ENCODE measurements around the gene RAB3IL1. TPM values are rescaled to one million over a fixed set of nuclear protein-coding genes. Genes with fewer than 3 reads are reported as not detected.

RAB3IL1 gene
- total RNA-seq, 2 experiments from 2014 or later = not detected

- Mint-ChIP-seq H3K4me3 (no peak overlapping the region), H3K27ac (no peak overlapping the region), H3K36me3 (ENCODE audit: low read depth) (no peaks in the 10 kb centered on the region), H3K4me1 (ENCODE audit: low read depth) (peaks cover 2% of the 10 kb centered on the region), H3K9me3 (no peaks in the 10 kb centered on the region), H3K27me3 (no peaks in the 10 kb centered on the region)
- intact Hi-C loops (cut with micrococcal nuclease) = no loop called here
- DNase-seq (no peak), ATAC-seq (no peak)
- ChIA-PET CTCF (interaction anchor here (1.0 to 3.2 kb wide), 4 partner anchors 14 to 207 kb away, joined by 3 to 11 read pairs (median 6); no protein-coding TSS in a partner anchor), POLR2A (no interaction called here)
- no peak for TF ChIP-seq CTCF (IDR thresholded peaks at IDR 0.05)
Observed at GRCh38 chr11:61874853-61875252, 42.5 kb downstream of the RAB3IL1 start.

- H3K9me3 Mint-ChIP-seq = no peaks in the 10 kb centered on the region
- intact Hi-C loops (cut with micrococcal nuclease) = no loop called here
- ChIA-PET CTCF (interaction anchor here (1.0 to 4.3 kb wide), 5 partner anchors 14 to 234 kb away, joined by 3 to 37 read pairs (median 9); no protein-coding TSS in a partner anchor), POLR2A (interaction anchor here (0.6 kb wide), 1 partner anchor 602 kb away, joined by 3 read pairs; no protein-coding TSS in a partner anchor)
- TF ChIP-seq CTCF (IDR thresholded peaks at IDR 0.05) = no peak
- no peak overlapping the region for H3K27ac Mint-ChIP-seq
- no peak for ATAC-seq
- H3K36me3 Mint-ChIP-seq (ENCODE audit: low read depth) = no peaks in the 10 kb centered on the region
- peaks cover 2% of the 10 kb centered on the region for H3K4me1 Mint-ChIP-seq (ENCODE audit: low read depth)
- no peaks in the 10 kb centered on the region for H3K27me3 Mint-ChIP-seq
- no peak for DNase-seq
- H3K4me3 Mint-ChIP-seq = no peak overlapping the region
Observed at GRCh38 chr11:61874377-61874809, 43.0 kb downstream of the RAB3IL1 start.

- Mint-ChIP-seq H3K4me3 (no peak overlapping the region), H3K36me3 (ENCODE audit: low read depth) (no peaks in the 10 kb centered on the region)
Observed at GRCh38 chr11:61873588-61874376, 43.6 kb downstream of the RAB3IL1 start.

GRCh38 chr11:61872935-61873565 is 44.3 kb downstream of the RAB3IL1 start:
- POLR2A ChIA-PET = no interaction called here
- CTCF ChIA-PET = interaction anchor here (1.0 to 4.6 kb wide), 4 partner anchors 25 to 236 kb away, joined by 3 to 51 read pairs (median 20); no protein-coding TSS in a partner anchor
- Mint-ChIP-seq H3K36me3 (ENCODE audit: low read depth) (no peaks in the 10 kb centered on the region), H3K9me3 (no peaks in the 10 kb centered on the region), H3K27ac (no peak overlapping the region), H3K4me3 (no peak overlapping the region), H3K27me3 (no peaks in the 10 kb centered on the region), H3K4me1 (ENCODE audit: low read depth) (peaks cover 2% of the 10 kb centered on the region)
- TF ChIP-seq CTCF (IDR thresholded peaks at IDR 0.05) = no peak
- intact Hi-C loops (cut with micrococcal nuclease) = no loop called here
- DNase-seq = no peak
- no peak for ATAC-seq

More at GRCh38 chr11:61873588-61874376, 43.6 kb downstream of the RAB3IL1 start:
- no peaks in the 10 kb centered on the region for H3K9me3 Mint-ChIP-seq
- ChIA-PET CTCF (interaction anchor here (1.0 to 4.3 kb wide), 4 partner anchors 25 to 235 kb away, joined by 3 to 37 read pairs (median 6); no protein-coding TSS in a partner anchor), POLR2A (interaction anchor here (0.6 kb wide), 1 partner anchor 602 kb away, joined by 3 read pairs; no protein-coding TSS in a partner anchor)
- ATAC-seq = no peak
- H3K27ac Mint-ChIP-seq = no peak overlapping the region
- DNase-seq = no peak
- TF ChIP-seq CTCF (IDR thresholded peaks at IDR 0.05) = no peak
- H3K27me3 Mint-ChIP-seq = no peaks in the 10 kb centered on the region
- intact Hi-C loops (cut with micrococcal nuclease) = no loop called here
- H3K4me1 Mint-ChIP-seq (ENCODE audit: low read depth) = peaks cover 2% of the 10 kb centered on the region
